EH (cell line): ENCODE results near the gene WNT1.

Experiments
- DNase-seq: peaks from one replicate; pipeline ENCODE4 v3.0.0-alpha.2; 2015; ENCODE audit warnings: low read depth

WNT1 gene

DNA sequence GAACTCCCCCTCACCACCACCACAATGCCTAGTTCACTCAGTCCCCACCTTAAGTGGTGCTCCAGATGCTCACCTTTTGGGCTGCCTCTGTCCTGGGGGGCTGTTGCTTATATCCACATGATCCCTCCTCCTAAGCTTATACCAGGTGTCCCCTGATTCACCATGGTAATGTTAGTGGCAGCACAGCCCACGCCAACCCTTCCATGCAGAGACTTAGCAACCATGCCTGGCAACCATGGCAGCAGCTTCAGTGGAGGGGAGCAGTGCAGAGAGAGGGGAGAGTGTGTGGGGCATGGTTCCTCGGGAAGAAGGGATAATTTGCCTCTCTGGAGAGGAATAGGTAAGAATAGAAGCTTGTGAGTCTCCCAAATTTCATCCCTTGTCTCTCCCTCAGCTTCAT is 22.2 kb downstream of the WNT1 start:
- DNase-seq, result no peak

- DNase-seq, result peak; percentile 26
Observed at GRCh38 chr12:49008943-49009342, 30.8 kb downstream of the WNT1 start.

DNA sequence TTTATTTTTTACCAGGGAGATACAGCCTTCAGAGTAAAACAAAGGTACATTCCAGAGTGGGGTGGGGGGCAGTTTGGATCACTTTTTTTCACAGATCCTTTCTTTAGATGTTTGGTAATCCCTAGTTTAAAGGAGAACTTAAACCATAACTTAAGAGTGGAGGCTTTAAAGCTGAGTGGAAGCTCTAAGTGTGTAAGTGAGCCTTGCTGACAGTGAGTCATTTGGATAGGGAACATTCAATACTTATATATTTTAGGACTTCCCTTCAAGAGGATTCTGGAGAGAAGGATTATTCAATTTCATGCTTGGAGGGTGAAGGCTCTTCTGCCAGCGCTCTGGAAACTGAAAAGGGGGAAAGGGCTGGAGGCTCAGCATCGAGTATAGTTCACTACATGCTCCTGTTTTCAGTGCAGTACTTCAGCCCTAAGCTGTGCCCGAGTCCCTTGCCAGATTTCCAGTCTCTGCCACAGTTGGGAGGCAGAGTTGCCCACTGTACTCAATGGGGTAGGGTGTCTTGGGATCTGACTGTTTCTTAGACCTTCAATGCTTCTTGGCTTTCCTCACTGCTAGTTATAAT is 32.1 kb downstream of the WNT1 start:
- no peak for DNase-seq

DNA sequence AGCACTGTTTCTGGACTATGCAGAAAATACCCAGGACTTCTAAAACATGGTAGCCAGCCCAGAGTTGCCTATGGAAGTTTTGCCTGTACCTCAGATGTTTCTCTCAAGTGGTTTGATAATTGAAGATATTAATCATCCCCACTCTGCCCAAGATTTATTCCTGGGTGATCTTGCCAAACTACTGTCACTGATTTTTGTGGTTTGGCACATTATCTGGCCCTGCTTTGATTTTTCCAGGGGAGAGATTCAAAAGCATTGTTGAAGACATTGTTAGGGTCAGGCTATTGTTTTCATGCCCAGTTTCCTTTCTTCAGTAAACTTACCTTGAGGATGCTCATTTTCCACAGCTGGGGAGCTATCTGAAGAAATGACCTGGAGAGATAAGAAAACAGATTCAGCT is 34.6 kb downstream of the WNT1 start:
- DNase-seq, result no peak

DNA sequence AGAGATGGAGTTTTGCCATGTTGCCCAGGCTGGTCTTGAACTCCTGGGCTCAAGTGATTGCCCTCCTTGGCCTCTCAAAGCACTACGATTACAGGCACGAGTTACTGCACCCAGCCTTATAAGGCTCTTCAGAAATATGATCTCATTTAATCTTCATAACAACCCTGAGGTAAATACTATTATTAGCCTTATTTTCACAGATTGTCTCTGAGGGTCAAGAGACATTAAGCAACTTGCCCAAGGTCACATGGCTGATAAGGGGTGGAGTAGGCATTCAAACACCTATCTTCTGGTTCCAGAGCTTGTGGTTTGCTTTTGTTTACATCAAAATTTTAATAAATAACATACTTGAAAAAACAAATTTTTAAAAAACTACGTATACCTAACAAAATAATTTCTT is 35.3 kb downstream of the WNT1 start:
- no peak for DNase-seq

GRCh38 chr12:49014547-49014946 is 36.4 kb downstream of the WNT1 start:
- DNase-seq, result peak; percentile 59

GRCh38 chr12:49015196-49015595 is 37.1 kb downstream of the WNT1 start:
- DNase-seq, result no peak

GRCh38 chr12:49017891-49018260 is 39.8 kb downstream of the WNT1 start:
- DNase-seq, result peak; percentile 64

DNA sequence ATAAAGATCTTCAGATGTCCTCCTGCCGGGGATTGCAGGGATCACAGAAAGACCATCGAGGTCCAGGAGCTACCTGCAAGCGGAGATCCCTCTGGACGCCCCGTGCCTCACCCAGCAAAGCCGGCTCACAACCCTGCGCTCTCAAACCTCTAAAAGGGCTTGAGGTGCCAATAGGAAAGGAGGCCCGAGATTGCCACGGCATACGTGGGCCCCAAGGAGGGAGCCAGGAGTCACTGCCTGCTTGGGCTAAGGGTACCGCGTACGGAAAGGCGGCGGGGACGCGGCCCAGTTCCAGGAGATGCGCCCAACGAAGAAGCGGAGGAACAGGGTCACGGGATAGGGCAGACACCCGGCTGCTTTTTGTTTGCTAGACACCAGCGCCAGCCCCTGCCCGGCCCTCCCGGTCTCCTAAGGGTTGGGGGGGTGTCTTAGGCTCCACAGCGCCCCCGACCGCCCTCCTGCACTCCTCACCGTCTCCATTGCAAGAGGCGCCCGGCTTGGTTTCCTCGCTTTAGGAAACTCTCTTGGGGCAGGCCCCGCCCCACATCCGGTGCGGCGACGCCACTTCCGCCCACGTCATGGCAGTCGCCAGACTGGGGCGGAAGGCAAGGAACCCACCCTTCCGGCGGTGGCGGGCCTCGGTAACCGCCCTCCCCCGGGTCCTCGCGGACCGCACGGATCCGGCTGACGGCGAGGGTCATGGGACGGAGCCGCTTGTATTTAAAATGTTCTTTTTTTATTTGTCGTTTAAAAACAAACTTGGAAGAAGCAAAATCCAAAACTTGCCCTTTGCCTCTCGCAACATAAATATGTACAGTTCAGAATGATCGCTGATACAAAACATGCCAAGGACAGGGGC is 40.4 kb downstream of the WNT1 start, which contains the start of gene PRKAG1:
Gene PRKAG1, minus strand, starts transcription at position 516 of the 859 bp plus-strand sequence. Its CDS starts 36 bp downstream, at position 480.
- peak; percentile 97 for DNase-seq

DNA sequence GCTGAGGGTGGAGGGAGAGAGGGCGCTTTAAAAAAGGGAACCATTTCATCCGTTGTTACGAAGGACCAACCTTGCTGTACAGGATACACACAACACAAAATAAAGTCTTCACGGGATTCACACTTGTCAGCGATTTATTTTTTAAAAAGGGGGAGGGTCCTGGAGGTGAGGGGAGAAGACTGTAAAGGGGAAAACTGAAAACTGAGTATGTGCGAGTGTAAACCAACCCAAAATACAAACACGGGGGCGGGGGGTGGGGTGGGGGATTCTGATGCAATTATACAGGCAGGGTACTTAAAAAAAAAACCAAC is 41.0 kb downstream of the WNT1 start:
- no peak for DNase-seq

- peak; percentile 42 for DNase-seq
Observed at GRCh38 chr12:49019443-49020324, 41.6 kb downstream of the WNT1 start.

DNA sequence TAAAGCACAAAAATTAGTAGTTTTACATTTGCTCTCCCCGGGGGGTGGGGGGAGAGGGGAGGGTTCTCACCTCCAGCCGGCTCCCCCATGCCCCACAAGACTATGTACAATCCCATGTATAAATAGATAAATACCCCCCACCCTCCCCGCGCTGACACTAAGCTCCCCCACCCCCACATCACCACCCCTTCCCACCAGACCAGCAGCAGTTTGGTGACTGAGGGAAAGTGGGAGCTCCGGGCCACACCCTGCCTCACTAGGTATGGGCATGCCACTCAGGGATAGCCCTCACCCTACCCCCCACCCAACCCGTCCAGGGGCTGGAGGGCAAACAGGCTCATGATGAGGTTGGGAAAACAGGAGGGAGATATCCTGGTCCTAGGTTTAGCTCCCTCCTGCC is 42.3 kb downstream of the WNT1 start:
- DNase-seq, result no peak

DNA sequence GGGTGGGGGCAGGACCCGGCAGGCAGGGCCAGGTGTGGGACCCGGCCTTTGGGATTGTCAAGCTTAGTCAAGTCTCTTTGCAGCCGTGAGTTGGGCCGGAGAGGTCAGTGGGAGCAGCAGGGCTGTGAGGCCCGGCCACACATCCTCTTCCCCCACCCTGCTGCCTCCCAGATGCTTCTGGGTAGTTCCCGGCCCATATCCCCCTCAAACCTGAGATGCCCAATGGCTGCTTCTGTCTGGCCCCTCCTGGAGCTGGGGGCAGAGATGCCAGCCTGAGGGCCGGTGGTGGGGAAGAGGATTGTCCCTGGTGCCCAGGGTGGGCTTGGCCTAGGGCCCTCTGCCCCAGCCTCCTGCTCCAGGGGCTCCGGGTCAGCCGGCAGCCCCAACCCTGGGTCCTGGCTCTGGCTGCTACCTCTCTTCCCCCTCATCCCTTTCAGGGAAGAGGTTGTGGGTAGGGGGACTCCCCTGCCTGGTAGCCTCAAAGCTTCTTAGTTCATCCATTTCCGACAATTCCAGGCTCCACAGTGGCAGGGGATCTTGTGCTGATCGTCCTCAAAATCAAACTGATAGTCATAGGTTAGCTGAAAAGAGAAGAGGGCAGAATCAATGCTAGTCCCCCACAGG is 43.3 kb downstream of the WNT1 start:
- no peak for DNase-seq

- no peak for DNase-seq
Observed at GRCh38 chr12:49022558-49023178, 44.5 kb downstream of the WNT1 start.

DNA sequence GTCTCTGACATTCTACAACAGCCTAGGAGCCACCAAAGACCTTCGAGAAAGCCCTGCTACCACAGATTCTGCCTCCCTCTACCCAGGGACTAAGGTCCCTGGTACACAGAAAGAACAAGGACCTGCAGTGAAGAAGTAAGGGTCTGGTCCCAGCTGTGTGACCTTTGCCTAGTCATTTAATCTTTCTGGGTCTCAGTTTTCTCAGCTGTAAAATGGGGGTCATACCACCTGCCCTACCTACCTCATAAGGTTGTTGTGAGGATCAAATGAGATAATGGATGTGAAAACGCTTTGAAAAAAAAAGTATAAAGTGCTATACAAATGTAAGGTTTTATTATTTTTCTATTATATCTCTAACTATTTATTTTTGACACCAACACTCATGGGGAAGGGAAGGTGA is 45.7 kb downstream of the WNT1 start:
- DNase-seq, result no peak

GRCh38 chr12:49024543-49024942 is 46.4 kb downstream of the WNT1 start:
- no peak for DNase-seq

DNA sequence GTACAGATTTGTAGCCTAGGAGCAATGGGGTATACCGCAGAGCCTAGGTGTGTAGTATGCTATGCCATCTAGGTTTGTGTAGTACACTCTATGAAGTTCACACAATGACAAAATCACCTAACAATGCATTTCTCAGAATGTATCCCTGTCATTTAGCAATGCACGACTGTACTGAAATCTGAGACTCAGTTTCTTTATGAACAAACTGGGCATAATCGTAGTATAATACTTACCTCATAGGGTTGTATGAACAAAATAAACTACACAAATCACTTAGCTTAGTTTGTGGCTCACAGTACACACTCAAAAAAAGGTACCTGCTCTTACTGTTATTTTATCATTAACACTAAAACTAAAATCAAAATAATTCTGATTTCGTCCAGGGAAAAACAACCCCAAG is 47.3 kb downstream of the WNT1 start:
- no peak for DNase-seq

- no peak for DNase-seq
Observed at GRCh38 chr12:49026101-49026500, 48.0 kb downstream of the WNT1 start.

- no peak for DNase-seq
Observed at GRCh38 chr12:49026678-49027480, 48.8 kb downstream of the WNT1 start.

DNA sequence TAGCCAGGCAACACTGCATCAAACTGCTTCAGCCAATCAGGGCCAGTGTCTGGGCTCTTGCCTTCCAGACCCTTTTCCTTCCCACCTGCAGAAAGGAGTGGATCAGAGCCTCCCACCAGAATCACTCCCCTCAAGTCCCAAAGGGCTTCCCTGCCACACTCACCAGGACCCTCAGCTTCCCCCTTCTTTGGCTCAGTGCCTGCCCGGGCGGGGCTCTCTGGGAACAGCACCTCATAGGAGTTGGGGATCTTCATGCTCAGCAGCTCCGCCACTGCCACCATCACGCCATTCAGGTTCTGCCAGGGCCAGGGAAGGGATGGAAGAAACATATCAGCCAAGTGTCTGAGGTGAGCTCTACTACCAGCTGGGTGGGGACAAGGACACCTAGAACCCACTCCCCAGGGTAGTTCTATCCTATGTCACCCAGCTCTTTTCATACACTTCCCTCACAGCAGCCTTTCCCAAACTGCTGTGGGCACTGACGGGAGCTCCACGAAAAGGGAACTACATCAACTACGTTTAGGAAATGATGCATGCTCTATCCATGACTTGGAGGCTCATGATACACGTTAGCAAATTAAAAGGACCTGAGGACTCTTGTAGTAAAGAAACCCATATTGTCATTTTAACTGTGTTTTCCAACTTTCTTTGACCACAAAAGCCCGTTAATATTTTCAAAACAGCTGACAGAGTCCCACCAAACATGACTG is 49.9 kb downstream of the WNT1 start:
- DNase-seq, result no peak
